ENCODE measurements around the gene SND1.

The SND1 gene

GRCh38 chr7:128069373-128070364 lies 417.7 kb downstream of the SND1 start:
- H3K4me3 ChIP-seq (ENCODE audit: low read depth, low read length) = no peak overlapping the region
- no peak for DNase-seq (ENCODE audit: low read depth)
- no peak for TF ChIP-seq CTCF (IDR thresholded peaks at IDR 0.05; ENCODE audit: insufficient read depth, low read depth, low read length, missing control alignments)

GRCh38 chr7:128071376-128071775 lies 419.4 kb downstream of the SND1 start:
- no peak overlapping the region for H3K4me3 ChIP-seq (ENCODE audit: low read depth, low read length)
- no peak for TF ChIP-seq CTCF (IDR thresholded peaks at IDR 0.05; ENCODE audit: insufficient read depth, low read depth, low read length, missing control alignments)
- DNase-seq (ENCODE audit: low read depth) = no peak

GRCh38 chr7:128071801-128072200 lies 419.8 kb downstream of the SND1 start:
- no peak for TF ChIP-seq CTCF (IDR thresholded peaks at IDR 0.05; ENCODE audit: insufficient read depth, low read depth, low read length, missing control alignments)
- DNase-seq (ENCODE audit: low read depth) = no peak
- no peak overlapping the region for H3K4me3 ChIP-seq (ENCODE audit: low read depth, low read length)

GRCh38 chr7:128073671-128074310 lies 421.8 kb downstream of the SND1 start:
- no peak for DNase-seq (ENCODE audit: low read depth)
- no peak for TF ChIP-seq CTCF (IDR thresholded peaks at IDR 0.05; ENCODE audit: insufficient read depth, low read depth, low read length, missing control alignments)
- H3K4me3 ChIP-seq (ENCODE audit: low read depth, low read length) = no peak overlapping the region

- no peak for TF ChIP-seq CTCF (IDR thresholded peaks at IDR 0.05; ENCODE audit: insufficient read depth, low read depth, low read length, missing control alignments)
- H3K4me3 ChIP-seq (ENCODE audit: low read depth, low read length) = no peak overlapping the region
- no peak for DNase-seq (ENCODE audit: low read depth)
Observed at GRCh38 chr7:128074336-128074735, 422.3 kb downstream of the SND1 start.

GRCh38 chr7:128074736-128075135 lies 422.7 kb downstream of the SND1 start:
- H3K4me3 ChIP-seq (ENCODE audit: low read depth, low read length) = no peak overlapping the region
- DNase-seq (ENCODE audit: low read depth) = no peak
- no peak for TF ChIP-seq CTCF (IDR thresholded peaks at IDR 0.05; ENCODE audit: insufficient read depth, low read depth, low read length, missing control alignments)
